GM19351 (cell line): Measurements from ENCODE around the gene MPZL1.

Source experiments
- ATAC-seq: cut with Tn5 transposase; IDR thresholded peaks from one replicate; pipeline ENCODE4 v1.9.1; 2021; ENCODE audit warnings: mild to moderate bottlenecking, moderate library complexity; ENCODE audit not compliant: unreplicated experiment

Gene MPZL1

DNA sequence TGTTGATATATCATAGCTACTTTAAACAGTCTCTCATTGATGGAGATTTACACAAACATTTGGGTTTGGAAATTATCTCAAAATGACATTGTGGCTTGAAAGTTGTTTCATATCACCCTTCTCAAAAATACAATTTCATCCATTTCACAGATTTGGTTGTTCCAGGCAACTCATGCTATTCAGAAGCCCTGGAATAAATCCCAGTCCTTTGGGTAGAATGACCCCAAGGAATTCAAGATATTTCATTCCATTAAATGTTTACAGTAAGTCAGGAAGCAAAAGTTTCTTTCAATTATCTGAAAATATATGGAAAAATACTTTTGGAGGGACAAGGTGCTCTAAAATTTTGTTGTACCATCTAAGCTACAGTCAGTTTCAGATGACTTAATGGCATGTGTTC, 27.1 kb downstream of the MPZL1 start:
- ATAC-seq, result no peak

DNA sequence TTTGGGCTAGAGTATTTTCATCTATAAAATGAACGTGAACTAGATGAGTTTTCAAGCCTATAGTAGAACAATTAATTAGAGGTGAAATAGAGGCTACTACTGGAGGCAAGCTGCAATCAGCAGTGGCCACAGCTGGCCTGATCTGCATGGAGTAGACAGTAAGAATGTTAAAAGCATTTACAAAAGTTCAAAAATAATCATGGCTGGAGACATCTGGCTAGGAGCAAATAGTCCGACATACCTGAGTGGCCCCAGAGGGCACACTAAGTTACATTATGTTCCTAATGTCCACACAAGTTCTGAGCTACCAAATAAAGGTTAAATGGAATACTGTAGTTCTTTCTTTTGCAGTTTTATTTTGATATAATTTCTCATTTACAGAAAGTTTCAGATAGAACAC, 28.0 kb downstream of the MPZL1 start:
- ATAC-seq, result no peak

DNA sequence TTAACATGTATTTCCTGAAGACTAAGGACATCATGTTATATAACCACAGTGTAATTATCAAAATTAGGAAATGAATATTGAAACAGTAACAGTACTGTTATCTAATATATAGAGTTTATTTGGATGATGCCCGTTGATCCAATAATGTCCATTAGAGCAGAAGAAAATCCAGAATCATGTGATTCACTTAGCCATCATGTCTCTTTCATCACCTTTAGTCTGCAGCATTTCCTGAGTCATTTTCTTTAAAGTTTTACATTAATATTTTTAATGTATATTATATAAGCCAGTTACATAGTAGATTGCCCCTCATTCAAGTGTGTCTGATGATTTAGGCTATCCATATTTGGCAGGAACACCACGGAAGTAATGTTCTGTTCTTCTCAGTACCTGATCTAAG, 28.9 kb downstream of the MPZL1 start:
- no peak for ATAC-seq

DNA sequence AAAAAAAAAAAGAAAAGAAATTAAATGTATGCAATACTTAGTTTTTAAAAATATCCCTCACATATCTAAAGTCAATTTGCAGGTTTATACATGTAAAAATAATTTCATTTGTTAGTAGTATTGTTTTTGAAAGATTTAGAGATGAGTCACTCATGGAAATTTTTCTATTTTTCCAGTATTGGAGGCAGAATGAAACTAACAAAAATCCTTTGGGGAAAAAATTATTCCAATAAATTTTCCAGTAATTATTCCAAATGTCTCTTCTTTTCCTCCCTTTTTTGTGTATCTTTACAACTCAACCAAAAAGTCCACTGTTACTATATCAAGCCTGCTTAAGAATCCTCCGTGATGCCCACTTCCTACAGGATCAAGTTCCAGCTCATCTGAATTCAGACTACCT, 29.9 kb downstream of the MPZL1 start:
- no peak for ATAC-seq

DNA sequence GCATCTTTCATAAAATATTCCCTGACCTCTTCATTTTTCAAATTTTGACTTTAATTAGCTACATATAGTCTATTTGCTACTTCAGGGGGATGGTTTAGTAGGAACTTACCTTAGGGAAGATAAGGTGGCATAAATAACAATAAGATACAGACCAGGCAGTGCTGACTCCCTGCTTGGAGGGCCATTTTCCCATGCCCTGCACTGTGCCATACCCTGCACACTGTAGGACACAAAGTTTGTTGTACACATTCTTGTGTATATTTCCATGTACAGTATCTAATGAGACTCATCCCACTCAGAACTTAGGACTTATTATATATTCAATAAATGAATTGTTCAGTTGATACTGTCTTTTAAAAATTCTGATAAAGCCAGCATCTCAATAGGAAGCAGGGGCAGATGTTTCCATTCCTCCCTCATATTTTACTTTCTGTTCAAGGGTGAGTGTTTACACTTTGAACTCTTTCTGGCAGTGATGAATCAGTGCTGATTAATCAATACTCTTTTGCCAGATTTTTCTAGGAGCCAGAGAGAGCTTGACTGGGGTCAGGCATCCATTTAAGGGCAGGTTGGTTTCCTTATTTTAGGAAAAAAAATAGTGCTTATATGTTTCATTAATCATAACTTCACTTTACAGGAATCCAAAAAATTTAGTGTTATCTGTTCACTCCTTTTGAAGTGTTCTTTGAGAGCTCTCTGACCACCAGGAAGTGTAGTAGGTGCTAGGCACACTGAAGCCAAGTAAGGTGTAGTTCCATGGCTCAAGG, 30.6 kb downstream of the MPZL1 start:
- ATAC-seq, result no peak

DNA sequence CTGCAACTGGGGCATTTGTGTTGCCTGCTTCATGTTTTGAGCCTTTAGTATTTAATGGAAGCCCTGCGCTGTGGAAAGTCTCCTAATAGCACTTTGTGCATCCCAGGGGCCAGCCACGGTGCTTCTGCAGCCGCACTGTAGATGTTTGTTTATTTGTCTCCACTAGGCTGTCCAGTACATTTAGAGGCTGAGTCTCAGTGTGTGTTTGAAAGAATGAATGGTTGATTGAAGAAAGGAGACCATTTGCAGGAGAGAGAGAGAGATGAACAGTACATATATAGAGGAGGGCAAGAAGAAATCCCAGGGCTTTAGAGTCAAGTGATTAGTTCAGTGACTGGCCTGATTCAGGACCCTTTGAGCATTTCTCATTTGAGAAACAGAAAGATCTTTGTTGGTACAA, 33.9 kb downstream of the MPZL1 start:
- ATAC-seq, result no peak

DNA sequence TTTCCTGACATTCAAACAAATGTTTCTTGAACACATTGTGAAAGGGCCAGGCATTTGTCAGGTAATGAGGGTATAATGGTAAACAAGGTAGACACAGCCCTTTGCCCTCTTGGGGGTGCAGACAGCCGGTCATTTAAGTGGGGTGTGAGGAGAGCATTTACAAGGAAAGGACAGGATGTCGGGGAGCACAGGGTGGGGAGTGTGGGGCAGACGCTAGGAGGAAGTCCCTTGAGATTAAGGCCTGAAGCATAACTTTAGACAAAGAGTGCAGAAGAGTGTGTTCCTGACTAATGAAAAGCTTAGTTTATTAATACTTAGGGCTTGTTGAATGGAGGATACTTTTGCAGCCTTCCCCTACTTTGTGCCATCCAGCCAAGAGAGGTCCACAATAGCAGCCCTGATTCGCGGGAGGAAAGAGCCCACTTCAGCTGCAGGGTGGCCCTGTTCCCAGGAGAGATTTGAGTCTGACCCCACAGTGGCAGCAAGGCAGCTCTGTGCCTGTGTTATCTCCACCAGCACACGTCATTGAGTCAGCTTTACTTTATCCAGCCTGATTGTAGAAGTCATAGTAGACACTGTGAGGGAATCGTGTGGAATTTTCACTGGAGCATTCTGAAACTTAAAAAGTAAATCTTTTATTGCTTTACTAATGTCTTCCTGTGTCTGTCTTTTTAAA, 35.1 kb downstream of the MPZL1 start:
- no peak for ATAC-seq

DNA sequence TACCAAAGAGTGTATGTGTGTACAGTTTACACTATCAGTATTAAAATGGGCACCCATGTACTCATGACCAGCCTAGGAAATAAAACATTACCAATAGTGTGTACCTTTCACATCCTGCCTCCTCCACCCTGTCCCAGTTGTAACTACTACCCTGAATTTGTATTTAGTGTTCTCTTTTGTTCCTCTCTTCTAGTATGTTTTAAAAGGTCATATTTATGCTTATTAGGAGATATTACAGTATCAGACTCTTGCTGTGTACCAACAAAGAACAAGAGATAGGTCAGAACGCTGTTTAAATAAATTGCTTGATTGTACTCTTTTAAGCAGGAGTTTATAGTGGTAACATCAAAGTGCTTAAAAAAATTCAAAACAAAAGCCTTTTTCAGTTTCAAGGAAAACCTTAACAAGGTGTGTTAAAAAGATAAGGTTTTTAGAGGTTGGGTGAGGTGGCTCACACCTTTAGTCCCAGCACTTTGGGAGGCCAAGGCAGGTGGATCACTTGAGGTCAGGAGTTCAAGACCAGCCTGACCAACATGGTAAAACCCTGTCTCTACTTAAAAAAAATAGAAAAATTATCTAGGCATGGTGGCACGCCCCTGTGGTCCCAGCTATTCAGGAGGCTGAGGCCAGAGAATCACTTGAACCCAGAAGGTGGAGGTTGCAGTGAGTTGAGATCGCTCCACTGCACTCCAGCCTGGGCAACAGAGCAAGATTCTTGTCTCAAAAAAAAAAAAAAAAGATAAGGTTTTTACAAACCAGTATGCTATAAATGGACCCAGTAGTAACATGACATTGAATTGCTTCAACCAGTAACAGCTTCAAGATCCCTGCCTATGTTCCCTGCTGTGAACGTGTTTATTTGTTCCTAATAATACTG, 35.9 kb downstream of the MPZL1 start:
- no peak for ATAC-seq

DNA sequence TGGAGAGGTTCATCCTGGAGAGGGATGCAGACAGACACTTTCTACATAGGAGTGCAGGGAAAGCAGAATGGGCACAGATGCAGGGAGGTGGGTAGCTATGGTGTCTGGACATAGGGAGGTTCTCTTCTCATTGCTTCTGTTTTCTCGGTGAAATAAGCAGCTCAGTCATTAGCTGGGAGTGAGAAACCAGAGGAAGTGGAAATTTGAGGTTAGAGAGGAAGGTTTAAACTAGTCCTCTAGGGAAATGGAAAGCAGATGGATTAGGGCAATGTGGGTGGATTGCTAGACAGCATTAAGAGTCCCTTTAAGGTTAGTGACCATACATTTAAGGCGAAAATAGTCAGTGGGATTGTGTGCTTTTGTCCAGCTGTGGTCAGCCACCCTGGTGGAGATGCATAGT, 39.6 kb downstream of the MPZL1 start:
- no peak for ATAC-seq

DNA sequence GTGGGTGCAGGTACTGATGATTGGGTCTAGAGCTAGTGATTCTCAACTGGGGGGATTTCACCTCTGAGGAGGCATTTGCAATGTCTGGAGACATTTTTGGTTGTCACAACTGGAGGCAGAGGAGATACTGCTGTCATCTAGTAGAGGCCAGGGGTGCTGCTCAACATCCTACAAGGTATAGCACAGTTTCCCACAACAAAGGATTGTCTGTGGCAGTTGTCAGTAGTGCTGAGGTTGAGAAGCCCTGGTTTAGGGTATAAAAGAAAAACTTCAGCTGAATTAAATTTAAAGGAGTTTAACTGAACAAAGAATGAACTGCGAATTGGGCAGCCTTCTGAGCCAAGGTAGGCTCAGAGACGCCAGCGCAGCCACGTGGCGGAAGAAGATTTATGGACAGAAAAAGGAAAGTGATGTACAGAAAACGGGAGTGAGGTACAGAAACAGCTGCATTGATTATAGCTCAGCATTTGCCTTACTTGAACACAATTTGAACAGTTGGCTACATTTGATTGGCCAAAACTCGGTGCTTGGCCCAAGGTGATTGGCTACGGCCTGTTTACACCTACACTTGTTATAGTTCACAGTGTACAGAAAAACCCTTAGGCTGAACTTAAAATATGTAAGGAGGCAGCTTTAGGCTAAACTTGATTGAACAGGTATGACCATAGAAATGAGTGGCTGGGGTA, 40.4 kb downstream of the MPZL1 start:
- no peak for ATAC-seq

DNA sequence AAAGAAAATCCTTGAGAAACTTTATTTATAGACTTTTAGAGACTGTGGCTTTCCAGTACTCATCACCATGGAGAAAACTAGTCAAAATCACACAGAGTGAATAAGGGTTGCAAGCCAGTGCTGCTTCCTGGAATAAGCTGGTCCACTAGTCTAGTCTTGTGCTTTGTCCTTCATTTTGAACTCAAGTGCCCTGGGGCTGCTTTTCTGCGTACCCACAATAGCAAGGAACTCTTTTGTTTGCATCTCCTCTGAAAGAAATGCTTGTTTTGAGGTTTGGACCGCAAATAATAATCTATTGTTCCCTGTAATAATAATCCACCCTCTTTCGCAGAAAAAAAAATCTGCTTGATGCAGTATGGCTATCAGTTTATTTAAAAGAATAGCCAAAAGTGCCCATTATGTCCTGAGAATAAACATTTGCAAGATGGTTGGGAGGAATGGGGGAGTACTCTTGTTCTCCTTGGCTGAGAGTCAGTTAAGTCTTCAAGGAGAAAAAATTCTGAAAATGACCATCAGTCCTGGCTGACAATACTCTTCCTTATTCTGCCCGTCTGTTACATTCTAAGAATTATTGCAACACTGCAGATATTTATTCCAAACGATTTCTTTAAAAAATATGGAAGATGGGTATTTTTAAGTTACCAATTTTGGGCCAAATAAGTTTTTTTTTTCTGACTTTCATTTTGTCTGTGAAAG, 41.9 kb downstream of the MPZL1 start:
- no peak for ATAC-seq

DNA sequence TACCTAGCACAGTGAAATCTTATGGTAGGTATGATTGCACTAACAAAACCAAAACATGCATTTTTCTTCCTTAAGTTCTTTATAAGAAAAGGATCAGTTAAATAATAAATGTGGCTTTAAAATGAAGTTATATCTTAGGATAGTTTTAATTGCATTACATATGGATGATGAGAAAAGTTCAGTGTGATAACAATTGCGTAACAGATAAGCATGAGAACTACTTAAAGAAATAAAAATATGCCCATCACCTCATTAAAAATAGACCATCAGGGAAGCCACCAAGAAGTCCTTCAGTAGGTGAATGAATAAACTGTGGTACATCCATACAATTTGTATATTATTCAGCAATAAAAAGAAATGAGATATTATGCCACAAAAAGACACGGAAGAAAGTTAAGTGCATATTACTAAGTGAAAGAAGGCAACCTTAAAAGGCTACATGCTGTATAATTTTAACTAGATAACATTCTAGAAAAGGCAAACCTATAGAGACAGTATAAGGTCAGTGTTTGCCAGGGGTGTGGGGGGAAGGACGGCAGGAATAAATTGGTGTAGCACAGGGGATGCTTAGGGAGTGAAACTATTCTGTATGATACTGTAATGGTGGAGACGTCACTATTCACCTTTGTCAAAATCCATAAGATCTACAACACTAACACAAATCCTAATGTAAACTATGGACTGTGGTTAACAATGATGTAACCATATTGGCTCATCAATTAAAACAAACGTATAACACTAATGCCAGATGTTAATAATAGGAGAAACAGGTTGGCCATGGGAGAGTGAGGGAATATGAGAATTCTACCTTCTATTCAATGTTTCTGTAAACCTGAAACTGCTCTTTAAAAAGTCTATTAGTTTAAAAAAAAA, 42.9 kb downstream of the MPZL1 start:
- ATAC-seq, result no peak

DNA sequence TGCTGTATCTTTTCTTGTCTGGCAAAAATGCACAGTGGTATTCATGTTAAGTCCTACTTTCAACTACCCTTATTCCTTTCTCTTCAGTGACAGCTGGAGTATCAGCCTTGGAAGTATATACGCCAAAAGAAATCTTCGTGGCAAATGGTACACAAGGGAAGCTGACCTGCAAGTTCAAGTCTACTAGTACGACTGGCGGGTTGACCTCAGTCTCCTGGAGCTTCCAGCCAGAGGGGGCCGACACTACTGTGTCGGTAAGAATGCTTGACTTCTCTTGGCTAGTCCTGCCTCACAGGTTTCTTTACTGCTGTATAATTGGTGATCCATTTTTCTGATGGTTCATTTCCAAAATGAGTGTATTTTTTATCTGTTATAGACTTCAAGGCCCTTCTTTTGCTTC, 43.7 kb downstream of the MPZL1 start:
- ATAC-seq, result no peak

DNA sequence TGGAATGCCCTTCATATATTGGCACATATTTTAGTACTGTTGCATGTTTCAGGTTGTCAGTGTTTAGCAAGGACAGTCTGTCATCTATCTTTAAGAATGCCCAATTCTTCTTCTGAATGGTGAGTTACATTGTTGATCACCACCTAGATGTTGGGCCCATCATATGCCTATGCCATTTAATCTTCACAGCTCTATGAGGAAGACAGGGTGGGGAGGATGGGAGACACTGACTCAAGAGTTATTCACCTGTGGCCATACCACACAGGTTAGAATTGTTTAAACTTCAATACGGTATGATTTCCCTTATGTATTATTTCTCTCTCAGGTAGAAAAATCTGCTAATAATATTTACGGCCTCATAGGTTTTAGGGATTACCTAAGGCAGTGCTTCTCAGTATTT, 44.8 kb downstream of the MPZL1 start:
- no peak for ATAC-seq

DNA sequence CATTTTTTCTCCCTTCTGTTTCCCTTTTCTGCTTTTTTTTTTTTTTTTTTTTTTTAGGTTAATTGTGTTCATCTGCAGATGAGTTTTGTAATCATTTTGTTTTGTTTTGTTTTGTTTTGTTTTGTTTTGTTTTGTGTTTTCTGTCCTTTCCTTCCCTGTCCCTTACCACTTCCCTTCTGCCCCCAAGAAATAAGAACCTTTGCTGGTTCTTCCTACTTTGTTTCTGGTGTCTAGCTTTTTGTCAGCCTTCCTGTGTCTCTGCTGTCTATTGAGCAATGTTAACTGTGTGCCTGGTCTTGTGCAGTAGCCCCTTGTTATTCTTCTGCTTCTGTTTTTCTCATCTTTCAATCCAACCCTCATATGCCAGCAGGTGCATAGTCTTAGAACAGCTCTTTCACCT, 46.0 kb downstream of the MPZL1 start:
- ATAC-seq, result no peak

DNA sequence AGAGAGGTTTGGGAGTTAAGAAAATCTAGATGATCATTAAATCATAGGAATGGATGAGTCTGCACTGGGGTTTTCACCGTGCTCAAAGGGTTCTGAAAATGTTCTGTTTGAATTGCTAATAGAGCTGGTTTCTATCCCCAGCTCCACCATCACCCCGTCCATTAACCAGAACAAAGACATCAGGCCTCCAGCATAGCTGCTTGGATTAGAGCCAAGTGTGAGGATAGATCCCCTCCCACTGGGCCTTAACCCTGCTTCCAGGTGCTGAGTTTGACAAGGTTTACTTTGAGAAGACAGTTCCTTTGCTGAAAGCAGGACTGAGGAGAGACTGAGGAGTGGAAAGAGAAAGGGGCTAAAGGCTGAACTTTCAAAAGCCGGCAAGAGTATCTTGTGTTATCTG, 48.3 kb downstream of the MPZL1 start:
- ATAC-seq, result no peak

DNA sequence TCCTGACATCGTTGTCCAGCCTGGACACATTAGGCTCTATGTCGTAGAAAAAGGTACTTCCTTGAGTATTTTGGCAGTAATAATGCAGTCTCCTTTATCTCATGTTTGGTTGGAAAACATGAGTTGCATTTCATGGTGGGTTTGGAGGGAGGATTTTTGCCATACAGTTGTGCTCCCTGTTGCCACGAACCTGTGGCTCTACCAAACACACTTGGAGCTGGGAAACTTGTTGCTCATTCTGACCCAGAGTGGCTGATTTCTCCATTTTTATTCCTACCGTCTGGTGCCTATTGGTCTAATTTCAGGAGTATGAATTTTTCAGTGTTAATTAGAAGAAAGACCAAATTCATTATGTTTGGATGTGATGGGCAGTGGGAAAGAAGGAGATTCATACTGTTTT, 50.7 kb downstream of the MPZL1 start:
- no peak for ATAC-seq

DNA sequence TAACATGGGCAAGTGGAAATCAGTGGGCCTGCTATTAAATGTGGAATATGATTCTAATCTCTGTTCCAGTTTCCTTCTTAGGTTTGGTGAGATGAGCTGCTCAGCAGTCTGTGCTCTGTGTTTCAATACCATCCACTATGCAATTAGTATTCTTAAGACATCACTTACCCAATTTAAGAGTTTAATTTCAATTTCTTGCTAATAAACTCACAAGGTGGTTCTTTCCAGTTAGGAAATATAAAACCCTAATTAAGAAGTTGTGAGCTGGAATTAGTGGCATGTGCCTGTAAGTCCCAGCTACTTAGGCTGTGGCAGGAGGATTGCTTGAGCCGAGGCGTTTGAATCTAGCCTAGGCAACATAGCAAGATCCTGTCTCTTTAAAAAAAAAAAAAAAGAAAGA, 51.7 kb downstream of the MPZL1 start:
- no peak for ATAC-seq

DNA sequence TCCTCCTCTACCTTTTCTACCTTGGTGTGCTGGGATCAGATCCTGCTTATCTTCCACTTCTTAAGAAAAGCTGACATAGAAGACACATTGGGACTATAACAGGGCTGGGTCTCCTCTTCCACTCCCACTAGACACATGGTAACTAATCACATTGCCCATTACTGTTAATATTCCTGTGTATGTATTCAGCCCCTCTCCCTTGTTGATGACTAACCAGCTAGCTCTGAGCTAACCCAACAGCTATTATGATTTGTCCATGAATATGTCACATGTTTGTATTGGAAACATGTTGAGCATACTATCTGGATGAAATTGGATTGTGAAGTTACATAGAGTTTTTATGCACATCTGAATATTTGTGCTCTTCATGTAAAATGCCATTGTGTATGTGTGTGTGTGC, 52.9 kb downstream of the MPZL1 start:
- ATAC-seq, result no peak

DNA sequence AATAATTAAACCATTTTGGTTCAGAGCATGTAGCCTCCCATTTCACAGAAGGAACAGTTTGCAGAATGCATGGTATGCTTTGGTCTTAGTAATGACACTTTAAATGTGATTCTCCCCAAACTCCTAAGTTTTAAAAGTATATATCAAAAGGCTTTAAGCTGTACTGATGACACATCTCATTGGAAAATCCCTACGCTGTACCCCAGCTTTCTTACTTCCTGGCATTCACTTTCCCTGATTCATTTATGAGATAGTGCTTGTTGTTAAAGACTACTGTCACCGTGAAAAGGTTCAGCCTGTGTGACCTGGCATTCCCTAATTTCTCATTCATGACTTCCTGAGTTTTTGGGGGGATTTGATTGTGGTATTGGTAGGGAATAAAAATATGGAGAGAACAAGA, 53.4 kb downstream of the MPZL1 start:
- no peak for ATAC-seq
